ENCODE measurements around the gene SPIC. TPM values are rescaled to one million over a fixed set of nuclear protein-coding genes. Genes with fewer than 3 reads are reported as not detected.
"Not testable (repeated sequence)": the region's sequence is repeated elsewhere in the genome, so short reads cannot be mapped to it uniquely, and the experiment has no call there.

The SPIC gene
- 0.42 TPM for total RNA-seq
- not detected for polyA plus RNA-seq

- Histone ChIP-seq H3K27ac (ENCODE audit: low read depth) (no peak within 1 kb of the TSS), H3K4me3 (ENCODE audit: low read depth, low read length) (no peak within 1 kb of the TSS), H3K4me1 (ENCODE audit: insufficient read depth) (no peaks in the 10 kb centered on the region), H3K36me3 (ENCODE audit: insufficient read depth) (no peaks in the 10 kb centered on the region)
- WGBS: 84% methylated on average over 5 of the region's 5 CpGs
- DNase-seq (ENCODE audit: extremely low spot score): no peak
Observed at GRCh38 chr12:101474711-101475386, at the start of gene SPIC. Gene SPIC (plus strand): TSS chr12:101475336. CDS start chr12:101476905, 1,569 bp downstream.

GRCh38 chr12:101430456-101430855 lies 44.7 kb upstream of the SPIC start:
- DNase-seq (ENCODE audit: extremely low spot score): no peak
- Histone ChIP-seq H3K4me3 (ENCODE audit: low read depth, low read length) (no peak overlapping the region), H3K27ac (ENCODE audit: low read depth) (no peak overlapping the region), H3K36me3 (ENCODE audit: insufficient read depth) (no peaks in the 10 kb centered on the region), H3K4me1 (ENCODE audit: insufficient read depth) (no peaks in the 10 kb centered on the region)
- WGBS: 75% methylated on average over 2 of the region's 2 CpGs

- H3K4me3 ChIP-seq (ENCODE audit: low read depth, low read length): no peak overlapping the region
- no peak overlapping the region for H3K27ac ChIP-seq (ENCODE audit: low read depth)
- no peaks in the 10 kb centered on the region for H3K4me1 ChIP-seq (ENCODE audit: insufficient read depth)
- no peaks in the 10 kb centered on the region for H3K36me3 ChIP-seq (ENCODE audit: insufficient read depth)
- DNase-seq (ENCODE audit: extremely low spot score): no peak
Observed at GRCh38 chr12:101436136-101436535, 39.0 kb upstream of the SPIC start.

DNA sequence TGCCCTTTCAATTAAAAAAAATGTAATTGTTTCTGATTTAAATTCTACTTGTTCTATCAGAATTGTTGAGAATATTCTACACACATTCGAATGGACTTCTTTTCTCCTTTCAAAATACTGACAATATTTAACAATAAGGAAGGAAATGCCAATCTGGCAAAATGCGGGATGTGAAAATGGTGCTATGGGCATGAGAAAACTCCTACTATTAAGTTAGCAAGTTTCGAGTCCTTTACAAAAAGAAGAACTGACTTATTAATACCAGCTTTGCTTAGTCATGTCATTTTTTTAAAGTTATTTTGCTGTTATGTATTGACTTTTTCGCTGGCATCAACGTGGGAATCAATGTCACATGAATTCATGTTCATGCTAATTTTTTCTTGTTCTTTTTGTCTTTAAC lies 35.9 kb upstream of the SPIC start:
- no peaks in the 10 kb centered on the region for H3K4me1 ChIP-seq (ENCODE audit: insufficient read depth)
- no peak overlapping the region for H3K4me3 ChIP-seq (ENCODE audit: low read depth, low read length)
- H3K36me3 ChIP-seq (ENCODE audit: insufficient read depth): no peaks in the 10 kb centered on the region
- H3K27ac ChIP-seq (ENCODE audit: low read depth): no peak overlapping the region
- WGBS: 82% methylated on average over 5 of the region's 5 CpGs
- no peak for DNase-seq (ENCODE audit: extremely low spot score)

DNA sequence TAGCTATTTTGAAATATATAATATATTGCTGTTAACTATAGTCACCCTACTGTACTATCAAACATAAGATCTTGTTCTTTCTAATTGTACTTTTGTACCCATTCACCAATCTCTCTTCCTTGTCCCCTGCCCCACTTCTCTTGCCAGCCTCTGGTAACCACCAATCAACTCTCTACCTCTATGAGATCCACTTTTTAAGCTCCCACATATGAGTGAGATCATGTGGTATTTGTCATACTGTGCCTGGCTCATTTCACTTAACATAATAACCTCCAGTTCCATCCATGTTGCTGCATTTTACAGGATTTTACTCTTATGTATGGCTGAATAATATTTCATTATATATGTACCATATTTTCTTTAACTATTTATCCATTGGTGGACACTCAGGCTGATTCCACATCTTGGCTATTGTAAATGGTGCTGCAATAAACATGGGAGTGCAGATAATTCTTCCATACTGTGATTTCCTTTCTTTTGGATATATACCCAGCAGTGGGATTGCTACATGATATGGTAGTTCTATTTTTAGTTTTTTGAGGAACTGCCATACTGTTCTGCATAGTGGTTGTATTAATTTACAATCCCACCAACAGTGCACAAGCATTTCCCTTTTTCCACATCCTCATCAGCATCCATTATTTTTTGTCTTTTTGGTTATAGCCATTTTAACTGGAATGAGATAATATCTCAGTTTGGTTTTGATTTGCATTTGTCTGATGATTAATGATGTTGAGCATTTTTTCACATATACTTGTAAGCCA lies 33.5 kb upstream of the SPIC start:
- Histone ChIP-seq H3K4me3 (ENCODE audit: low read depth, low read length) (no peak overlapping the region), H3K36me3 (ENCODE audit: insufficient read depth) (no peaks in the 10 kb centered on the region), H3K4me1 (ENCODE audit: insufficient read depth) (no peaks in the 10 kb centered on the region), H3K27ac (ENCODE audit: low read depth) (no peak overlapping the region)
- no peak for DNase-seq (ENCODE audit: extremely low spot score)

GRCh38 chr12:101455685-101456084 lies 19.5 kb upstream of the SPIC start:
- no peak overlapping the region for H3K27ac ChIP-seq (ENCODE audit: low read depth)
- H3K36me3 ChIP-seq (ENCODE audit: insufficient read depth): no peaks in the 10 kb centered on the region
- H3K4me1 ChIP-seq (ENCODE audit: insufficient read depth): no peaks in the 10 kb centered on the region
- WGBS: 79% methylated on average over 4 of the region's 4 CpGs
- H3K4me3 ChIP-seq (ENCODE audit: low read depth, low read length): no peak overlapping the region
- no peak for DNase-seq (ENCODE audit: extremely low spot score)

DNA sequence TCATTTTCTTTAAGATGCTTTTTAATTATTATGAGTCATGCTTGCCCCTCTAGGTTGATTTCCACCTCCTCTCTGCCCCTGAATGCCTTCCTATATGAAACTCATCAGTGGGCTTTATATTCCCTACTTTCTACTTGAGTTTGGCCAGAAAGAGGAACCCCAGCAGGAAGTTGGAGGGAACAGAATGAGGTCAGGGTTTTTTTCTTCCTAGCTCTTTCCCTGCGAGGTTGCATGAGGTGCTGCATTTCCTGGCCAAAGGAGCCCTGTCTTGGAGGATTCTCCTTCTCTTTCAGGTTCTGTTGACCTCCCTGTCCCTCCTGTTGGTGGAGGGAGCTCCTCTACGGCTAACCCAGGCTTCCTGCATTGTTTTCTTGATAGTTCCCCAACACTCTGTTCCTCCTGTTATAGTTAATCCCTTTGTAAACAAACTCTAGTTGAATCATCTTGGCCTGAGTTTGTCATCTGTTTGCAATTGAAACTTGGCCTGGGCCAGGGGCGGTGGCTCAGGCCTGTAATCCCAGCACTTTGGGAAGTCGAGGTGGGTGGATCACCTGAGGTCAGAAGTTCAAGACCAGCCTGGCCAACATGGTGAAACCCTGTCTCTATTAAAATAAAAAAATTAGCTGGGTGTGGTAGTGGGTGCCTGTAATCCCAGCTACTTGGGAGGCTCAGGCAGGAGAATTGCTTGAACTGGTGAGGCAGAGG lies 15.3 kb upstream of the SPIC start:
- H3K27ac ChIP-seq (ENCODE audit: low read depth): no peak overlapping the region
- no peaks in the 10 kb centered on the region for H3K36me3 ChIP-seq (ENCODE audit: insufficient read depth)
- no peak for DNase-seq (ENCODE audit: extremely low spot score)
- H3K4me3 ChIP-seq (ENCODE audit: low read depth, low read length): no peak overlapping the region
- no peaks in the 10 kb centered on the region for H3K4me1 ChIP-seq (ENCODE audit: insufficient read depth)
- 13% methylated on average over 4 of the region's 4 CpGs for WGBS

DNA sequence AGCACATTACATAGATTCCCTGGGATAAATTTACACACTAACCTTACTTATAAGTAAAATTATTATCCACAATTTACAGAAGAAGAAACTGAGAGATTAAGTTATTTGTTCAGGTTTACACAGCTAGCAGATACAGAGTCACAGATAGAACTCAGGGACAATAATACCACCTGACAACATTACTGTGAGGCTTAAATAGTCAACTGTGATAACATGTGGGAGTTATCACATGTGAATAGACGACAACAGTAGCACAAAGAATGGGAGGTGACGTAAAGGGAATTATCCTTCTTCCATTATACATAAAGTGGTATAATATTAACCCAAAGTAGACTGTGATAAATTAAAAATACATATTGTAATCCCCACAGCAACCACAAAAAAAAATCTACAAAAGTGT lies 6.2 kb upstream of the SPIC start:
- H3K4me3 ChIP-seq (ENCODE audit: low read depth, low read length): no peak overlapping the region
- H3K27ac ChIP-seq (ENCODE audit: low read depth): no peak overlapping the region
- 69% methylated on average over 2 of the region's 2 CpGs for WGBS
- H3K36me3 ChIP-seq (ENCODE audit: insufficient read depth): no peaks in the 10 kb centered on the region
- no peak for DNase-seq (ENCODE audit: extremely low spot score)
- no peaks in the 10 kb centered on the region for H3K4me1 ChIP-seq (ENCODE audit: insufficient read depth)

GRCh38 chr12:101470939-101471338 lies 4.2 kb upstream of the SPIC start:
- Histone ChIP-seq H3K4me1 (ENCODE audit: insufficient read depth) (no peaks in the 10 kb centered on the region), H3K36me3 (ENCODE audit: insufficient read depth) (no peaks in the 10 kb centered on the region), H3K27ac (ENCODE audit: low read depth) (no peak overlapping the region), H3K4me3 (ENCODE audit: low read depth, low read length) (no peak overlapping the region)
- 83% methylated on average over 2 of the region's 2 CpGs for WGBS
- no peak for DNase-seq (ENCODE audit: extremely low spot score)

DNA sequence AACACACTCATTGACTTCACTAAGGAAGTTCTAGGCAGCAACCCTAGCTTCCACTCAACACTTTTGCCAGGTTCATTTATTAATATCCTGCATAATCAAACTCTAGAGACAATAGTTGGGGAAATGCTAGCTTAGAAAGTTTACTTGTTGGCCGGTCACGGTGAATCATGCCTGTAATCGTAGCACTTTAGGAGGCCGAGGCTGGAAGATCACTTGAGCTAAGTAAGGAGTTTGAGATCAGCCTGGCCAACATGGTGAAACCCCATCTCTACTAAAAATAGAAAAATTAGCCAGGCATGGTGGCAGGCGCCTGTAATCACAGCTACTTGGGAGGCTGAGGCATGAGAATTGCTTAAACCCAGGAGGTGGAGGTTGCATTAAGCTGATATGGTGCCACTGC lies 3.3 kb upstream of the SPIC start:
- not testable (repeated sequence) for H3K4me3 ChIP-seq (ENCODE audit: low read depth, low read length); H3K36me3 ChIP-seq (ENCODE audit: insufficient read depth); H3K27ac ChIP-seq (ENCODE audit: low read depth); DNase-seq (ENCODE audit: extremely low spot score); H3K4me1 ChIP-seq (ENCODE audit: insufficient read depth)
- 95% methylated on average over 5 of the region's 5 CpGs for WGBS

DNA sequence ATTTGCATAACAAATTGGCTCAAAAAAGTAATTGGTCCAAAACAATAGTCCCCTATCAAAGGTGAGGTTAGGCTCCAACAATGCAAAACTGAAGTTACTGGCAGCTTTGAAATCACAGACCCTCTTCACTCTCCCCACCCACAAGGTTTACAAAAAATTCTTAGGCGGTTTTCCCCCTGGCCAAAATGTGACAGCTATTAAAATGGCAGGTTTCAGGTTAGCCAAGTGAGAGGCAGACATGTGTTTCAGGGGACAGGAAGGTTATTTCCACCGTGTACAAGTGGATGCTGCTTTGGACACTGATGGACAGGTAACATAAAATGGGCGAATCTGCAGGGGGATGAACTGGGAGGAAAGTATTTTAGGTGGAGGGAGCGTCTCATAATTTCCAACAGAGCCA lies 888 bp upstream of the SPIC start:
- no peak overlapping the region for H3K27ac ChIP-seq (ENCODE audit: low read depth)
- WGBS: 69% methylated on average over 4 of the region's 4 CpGs

DNA sequence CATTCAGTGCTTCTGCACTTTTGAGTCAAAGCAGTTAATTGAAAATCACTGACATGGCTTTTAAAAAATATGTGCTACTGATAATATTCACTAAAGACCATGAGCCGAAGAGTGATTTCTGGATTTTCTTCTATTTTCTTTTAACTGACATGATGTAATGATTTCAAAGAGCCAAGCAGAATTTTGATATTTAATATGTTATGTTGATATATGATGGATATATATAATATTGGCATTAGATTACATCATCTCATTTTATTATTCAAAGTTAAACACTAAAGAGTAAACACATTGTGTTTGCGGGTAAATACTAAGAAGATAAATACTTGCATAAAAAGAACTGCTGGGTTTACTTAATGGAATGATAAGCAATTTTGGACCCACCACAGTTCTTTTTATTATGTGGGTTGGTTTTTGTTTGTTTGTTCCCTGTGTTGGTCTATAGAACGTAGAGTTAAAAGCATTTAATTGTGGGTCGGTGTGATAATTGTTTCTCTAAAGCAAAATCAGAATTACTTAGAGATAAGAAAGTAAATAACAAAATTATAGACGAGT lies 692 bp downstream of the SPIC start:
- Histone ChIP-seq H3K27ac (ENCODE audit: low read depth) (no peak overlapping the region), H3K4me3 (ENCODE audit: low read depth, low read length) (no peak overlapping the region), H3K4me1 (ENCODE audit: insufficient read depth) (no peaks in the 10 kb centered on the region), H3K36me3 (ENCODE audit: insufficient read depth) (no peaks in the 10 kb centered on the region)
- no peak for DNase-seq (ENCODE audit: extremely low spot score)
- 41% methylated on average over 5 of the region's 5 CpGs for WGBS

More for the DNA sequence above, 888 bp upstream of the SPIC start:
- H3K36me3 ChIP-seq (ENCODE audit: insufficient read depth): no peaks in the 10 kb centered on the region
- DNase-seq (ENCODE audit: extremely low spot score): no peak
- no peaks in the 10 kb centered on the region for H3K4me1 ChIP-seq (ENCODE audit: insufficient read depth)
- no peak overlapping the region for H3K4me3 ChIP-seq (ENCODE audit: low read depth, low read length)

DNA sequence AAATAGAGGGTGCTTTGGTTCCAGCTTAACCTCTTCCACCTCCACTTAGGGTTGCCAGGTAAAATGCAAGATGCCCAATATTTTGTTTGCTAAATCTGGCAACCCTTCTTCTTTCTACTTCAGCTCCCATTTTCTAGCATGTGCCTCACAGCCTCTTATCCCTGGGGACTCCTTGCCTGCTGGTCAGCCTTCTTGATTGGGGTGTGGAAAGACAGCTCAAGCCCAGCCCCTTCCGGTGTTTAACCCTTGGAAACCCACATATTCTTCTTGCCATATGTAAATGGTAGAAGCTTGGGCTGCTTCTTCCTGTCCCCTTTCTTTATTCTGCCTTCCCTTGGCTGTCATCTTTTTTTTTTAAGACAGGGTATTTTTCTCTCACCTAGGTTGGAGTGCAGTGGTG lies 5.7 kb downstream of the SPIC start:
- no peaks in the 10 kb centered on the region for H3K4me1 ChIP-seq (ENCODE audit: insufficient read depth)
- no peak for DNase-seq (ENCODE audit: extremely low spot score)
- H3K36me3 ChIP-seq (ENCODE audit: insufficient read depth): no peaks in the 10 kb centered on the region
- no peak overlapping the region for H3K27ac ChIP-seq (ENCODE audit: low read depth)
- 54% methylated on average over 1 of the region's 1 CpG for WGBS
- no peak overlapping the region for H3K4me3 ChIP-seq (ENCODE audit: low read depth, low read length)

DNA sequence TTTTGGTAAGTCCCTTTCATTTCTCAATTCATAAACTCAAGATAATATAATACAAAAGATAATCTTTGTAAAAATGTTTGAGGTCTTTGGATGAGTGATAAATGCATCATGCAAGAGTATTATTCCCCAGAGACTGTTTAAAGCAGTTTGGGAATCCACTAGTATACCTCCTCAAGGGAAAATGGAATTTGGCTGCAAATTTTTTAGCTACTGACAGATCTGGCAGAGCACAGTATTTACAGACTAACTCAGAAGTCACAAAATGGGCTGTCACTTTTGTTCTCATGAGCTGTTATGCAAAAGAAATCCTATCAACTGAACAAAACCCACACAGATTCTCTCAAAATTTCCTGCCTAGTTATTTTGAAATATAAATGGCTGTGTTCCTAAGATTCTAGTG lies 9.9 kb downstream of the SPIC start:
- H3K4me3 ChIP-seq (ENCODE audit: low read depth, low read length): no peak overlapping the region
- H3K36me3 ChIP-seq (ENCODE audit: insufficient read depth): no peaks in the 10 kb centered on the region
- no peak for DNase-seq (ENCODE audit: extremely low spot score)
- no peak overlapping the region for H3K27ac ChIP-seq (ENCODE audit: low read depth)
- H3K4me1 ChIP-seq (ENCODE audit: insufficient read depth): no peaks in the 10 kb centered on the region
